ENCODE measurements around the gene TOM1L2.
"Not testable (repeated sequence)": the region's sequence is repeated elsewhere in the genome, so short reads cannot be mapped to it uniquely, and the experiment has no call there.

Gene TOM1L2

DNA sequence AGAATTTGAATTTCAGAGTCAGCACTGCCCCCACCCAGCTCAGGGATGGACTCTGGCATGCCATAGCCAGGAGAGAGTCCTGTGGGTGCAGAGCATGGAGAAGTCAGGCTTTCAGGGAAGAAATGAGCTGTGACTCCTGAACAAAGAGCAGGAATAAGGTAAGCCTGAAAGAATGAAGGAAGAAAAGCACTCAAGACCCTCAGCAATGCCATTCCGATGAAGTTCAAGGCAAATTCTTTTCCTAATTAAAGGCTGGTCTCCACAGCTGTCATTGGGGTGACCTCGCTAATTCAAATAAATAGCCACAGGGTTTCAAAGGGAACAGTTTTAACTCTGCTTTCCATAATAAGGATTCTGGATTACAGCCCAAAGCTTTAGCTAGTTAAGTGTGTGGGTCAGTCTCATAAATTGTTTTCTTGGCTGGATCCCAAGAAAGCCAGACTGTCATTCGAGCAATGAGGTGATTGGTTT is 31.7 kb downstream of the TOM1L2 start:
- DNase-seq, result peak in 1 of 2 experiments; percentile 58

GRCh38 chr17:17939941-17940340 is 32.3 kb downstream of the TOM1L2 start:
- DNase-seq, result not testable (repeated sequence)

GRCh38 chr17:17938388-17939107 is 33.7 kb downstream of the TOM1L2 start:
- DNase-seq, result no peak

DNA sequence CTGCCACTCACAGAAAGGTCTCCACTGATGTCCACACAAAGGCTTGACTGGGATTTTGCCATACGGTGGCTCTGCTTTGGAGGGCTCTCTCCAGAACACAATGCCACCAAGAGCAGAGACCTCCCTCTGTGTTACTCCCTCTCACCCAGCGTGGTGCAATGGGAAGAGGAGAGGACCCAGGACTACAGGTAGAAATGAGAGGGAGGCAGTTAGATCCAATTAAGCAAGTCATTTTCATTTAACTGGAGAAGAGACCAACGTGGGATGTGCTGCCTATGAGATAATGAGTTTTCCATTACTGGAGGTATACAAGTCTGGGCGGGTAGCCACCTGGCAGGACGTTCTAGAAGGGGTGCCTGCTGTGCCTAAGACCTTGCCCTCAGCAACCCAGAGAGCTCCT is 34.2 kb downstream of the TOM1L2 start:
- no peak for DNase-seq

- no peak for DNase-seq
Measured at GRCh38 chr17:17937201-17937853, 34.9 kb downstream of the TOM1L2 start.

DNA sequence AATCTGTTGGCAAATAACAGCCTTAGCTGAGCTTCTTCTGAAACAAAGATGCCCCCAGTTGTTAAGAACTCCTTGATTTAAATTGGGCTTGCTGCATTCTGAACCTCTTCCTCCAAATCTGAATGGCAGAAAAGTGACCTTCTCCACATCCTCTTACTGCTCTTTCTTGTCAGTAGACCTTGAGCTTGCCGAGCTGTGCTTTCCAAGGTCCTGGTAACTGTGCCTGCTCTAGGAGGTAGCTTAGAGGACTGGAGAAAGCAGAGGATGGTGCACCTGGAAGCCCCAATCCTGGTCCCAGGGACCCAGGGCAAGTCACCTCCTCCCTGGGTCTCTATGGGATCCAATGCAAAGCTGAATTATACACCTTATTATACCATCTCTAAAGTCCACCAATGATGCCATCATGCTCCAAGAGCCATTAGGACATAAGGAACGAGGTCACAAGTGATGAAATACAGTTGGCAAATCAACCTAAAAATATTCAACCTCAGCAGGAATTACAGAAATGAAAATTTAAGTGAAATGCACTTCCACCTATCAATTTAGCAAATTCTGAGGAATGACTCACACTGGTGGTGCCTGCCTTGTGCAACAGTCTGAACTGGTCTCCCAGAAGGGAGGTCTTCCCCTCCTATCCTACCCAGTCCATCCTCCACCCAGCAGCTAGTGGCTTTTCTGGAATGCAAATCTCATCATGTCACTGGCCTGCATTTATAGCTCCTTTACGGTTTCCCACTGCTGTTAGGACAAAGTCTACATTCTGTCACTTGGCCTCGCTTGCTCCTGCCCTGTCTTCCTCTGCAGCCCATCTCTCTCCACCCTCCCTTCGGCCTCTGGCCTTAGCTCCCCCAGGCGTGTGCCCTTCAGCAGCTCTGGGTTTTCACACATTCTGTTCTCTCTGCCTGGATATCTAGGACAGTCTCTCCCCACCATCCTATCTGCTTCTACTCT is 36.6 kb downstream of the TOM1L2 start:
- DNase-seq, result no peak

DNA sequence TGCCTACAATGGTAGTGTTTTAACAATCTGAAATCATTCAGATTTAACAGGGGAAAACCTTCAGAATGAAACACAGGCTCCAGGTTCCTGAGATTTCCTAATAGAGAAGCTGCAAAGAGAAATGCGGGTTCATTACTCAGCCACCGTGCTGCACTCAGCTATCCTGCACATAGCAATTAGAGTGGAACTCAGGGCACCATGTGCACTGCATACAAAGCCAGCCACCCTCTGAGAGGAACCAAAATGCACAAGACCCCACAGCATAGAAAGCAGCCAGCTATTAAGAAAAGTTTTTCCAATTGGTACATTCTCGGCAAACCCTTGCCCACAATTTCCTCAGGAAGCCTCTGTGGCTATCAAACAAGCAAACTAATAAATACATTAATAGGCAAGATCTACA is 37.4 kb downstream of the TOM1L2 start:
- DNase-seq, result no peak

DNA sequence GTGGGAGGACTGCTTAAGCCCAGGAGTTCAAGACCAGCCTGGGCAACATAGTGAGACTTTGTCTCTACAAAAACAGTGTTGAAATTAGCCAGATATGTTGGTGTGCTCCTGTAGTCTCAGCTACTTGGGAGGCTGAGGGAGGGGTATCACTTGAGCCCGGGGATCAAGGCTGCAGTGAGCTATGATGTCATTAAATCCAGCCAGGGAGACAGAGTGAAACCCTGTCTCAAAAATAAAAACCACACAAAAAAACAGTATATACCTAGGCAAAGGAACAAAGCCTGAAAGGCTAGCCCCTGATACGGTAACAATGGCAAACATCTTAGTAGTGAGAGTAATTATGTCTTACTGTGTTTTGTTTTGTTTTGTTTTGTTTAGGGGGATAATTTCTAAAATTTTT is 38.0 kb downstream of the TOM1L2 start:
- no peak for DNase-seq

DNA sequence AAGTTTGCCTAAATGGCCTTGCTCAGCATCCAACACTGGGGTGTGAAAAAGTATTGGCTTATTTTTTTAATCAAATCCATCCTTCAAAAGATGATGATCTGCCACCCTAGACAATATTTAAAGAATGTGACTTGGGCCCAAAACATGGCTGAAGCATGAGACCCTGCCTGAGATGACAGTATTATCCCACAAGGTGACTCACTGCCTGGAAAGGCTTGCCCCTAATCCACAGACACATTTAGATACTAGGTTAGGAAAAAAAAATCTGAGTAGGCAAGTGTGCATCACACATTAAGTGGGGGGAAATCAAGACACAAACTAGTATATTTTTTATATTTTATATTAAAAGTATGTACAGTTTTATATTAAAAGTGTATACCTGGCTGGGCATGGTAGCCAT is 38.4 kb downstream of the TOM1L2 start:
- no peak for DNase-seq

DNA sequence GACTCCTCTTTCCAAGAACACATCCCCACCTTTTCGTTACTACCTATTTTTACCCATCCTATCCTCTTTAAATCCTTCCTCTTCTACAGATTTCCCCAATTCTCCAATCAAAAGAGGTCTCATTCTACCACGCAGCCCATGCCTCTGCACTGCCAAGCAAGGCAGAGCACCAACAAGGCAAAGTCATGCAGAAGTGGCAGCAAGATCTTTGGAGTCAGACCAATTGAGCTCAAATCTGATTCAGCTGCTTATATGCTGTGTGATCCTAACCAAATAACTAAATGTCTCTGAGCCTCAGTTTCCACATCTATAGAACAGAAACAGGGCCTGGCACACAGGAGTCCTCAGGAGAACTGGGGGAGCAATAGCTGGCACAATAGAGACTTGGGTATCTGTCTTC is 41.0 kb downstream of the TOM1L2 start:
- no peak for DNase-seq

DNA sequence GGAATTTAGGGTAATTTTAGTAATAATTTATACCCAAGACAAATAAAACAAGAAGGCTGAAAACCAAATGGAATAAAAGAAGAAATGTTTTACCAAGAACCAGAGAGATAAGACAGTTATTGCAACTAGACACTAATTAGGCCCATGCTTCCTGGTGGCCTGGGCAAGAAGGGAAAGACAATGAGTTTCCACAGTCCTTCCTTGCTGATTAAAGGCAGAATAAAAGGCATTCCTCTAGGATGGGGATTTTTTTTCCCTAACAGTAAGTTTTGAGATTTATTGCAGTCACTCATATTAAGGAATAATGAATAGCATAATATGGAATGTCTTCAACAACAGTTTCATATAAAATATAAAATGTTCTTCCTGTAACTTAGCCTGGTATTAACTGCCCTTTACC is 41.5 kb downstream of the TOM1L2 start:
- no peak for DNase-seq

GRCh38 chr17:17929655-17930380 is 42.4 kb downstream of the TOM1L2 start:
- DNase-seq, result no peak

- no peak for DNase-seq
Measured at GRCh38 chr17:17928398-17929287, 43.6 kb downstream of the TOM1L2 start.

GRCh38 chr17:17926840-17927449 is 45.3 kb downstream of the TOM1L2 start:
- DNase-seq, result no peak

- no peak for DNase-seq
Measured at GRCh38 chr17:17926036-17926435, 46.2 kb downstream of the TOM1L2 start.

DNA sequence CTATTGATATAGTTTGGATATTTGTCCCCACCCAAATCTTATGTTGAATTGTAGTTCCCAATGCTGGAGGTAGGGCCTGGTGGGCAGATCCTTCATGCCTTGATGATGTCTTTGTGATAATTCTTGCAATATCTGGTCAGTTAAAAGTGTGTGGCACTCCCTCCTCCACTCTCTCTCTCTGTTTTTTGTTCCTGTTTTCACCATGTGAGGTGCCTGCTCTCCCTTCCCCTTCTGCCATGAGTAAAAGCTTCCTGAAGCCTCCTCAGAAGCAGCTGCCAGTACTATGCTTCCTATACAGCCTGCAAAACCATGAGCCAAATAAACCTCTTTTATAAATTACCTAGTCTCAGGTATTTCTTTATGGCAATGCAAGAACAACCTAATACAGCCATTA is 47.3 kb downstream of the TOM1L2 start:
- DNase-seq, result no peak

- DNase-seq, result no peak
Measured at GRCh38 chr17:17924131-17924856, 47.9 kb downstream of the TOM1L2 start.

- no peak for DNase-seq
Measured at GRCh38 chr17:17922070-17922614, 50.1 kb downstream of the TOM1L2 start.

DNA sequence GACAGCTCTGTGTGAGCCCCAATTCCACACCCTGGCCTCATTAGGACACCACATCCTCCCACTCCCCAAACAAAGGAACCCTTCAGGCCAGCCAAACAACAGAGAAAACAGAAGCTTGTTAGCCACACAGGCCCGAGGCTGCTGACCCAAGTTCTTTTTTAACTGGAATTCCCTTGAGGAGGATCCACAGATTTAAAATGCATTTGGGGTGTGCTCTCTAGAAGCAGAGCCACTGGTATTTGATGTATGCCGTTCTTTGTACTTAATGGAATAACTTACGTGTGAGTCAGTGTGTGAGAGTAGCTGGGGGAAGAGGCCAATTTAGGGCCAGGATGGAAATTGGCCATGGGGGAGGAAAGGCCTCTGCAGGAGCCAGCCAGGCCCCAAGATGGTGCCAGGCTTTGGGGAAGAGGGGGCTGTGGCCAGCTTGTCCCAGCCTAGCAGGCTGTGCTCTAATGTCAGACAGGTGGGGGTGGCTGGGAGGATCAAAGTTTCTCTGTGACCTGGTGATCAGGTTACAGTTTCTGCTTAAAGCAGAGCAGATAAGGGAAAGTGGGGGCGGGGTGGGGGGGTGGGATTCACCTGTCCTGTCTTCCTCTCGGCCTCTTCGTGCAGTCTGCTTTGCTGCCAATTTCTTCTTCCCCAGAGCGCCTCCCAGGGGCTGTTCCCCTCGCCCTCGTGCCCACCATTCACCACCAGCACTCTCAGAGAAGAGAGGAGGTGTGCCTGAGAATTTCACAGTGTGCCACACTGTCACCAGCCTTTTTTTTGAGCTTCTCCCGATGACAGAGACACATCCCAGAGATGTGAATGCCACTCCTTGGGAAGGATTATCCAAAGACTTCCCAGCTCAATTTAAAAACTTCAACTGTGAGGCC is 50.8 kb downstream of the TOM1L2 start:
- peak in 1 of 2 experiments; percentile 37 for DNase-seq
